ENCODE data around the gene PTTG1IP. TPM values are rescaled to one million over a fixed set of nuclear protein-coding genes. Genes with fewer than 3 reads are reported as not detected.

Gene PTTG1IP
- total RNA-seq, 1 experiment from 2014 or later, result 427 TPM

- in situ Hi-C loops (cut with HindIII; ENCODE audit: low pct_unique_long_range_greater_than_20kb, low sequenced_read_pairs), result no loop called here
- DNase-seq (ENCODE audit: low read depth), result no peak
Observed at GRCh38 chr21:44899768-44900558, 26.5 kb upstream of the PTTG1IP start.

- in situ Hi-C loops (cut with HindIII; ENCODE audit: low pct_unique_long_range_greater_than_20kb, low sequenced_read_pairs), result no loop called here
- DNase-seq (ENCODE audit: low read depth), result no peak
Observed at GRCh38 chr21:44898851-44899767, 25.6 kb upstream of the PTTG1IP start.

GRCh38 chr21:44898011-44898488 is 24.6 kb upstream of the PTTG1IP start:
- in situ Hi-C loops (cut with HindIII; ENCODE audit: low pct_unique_long_range_greater_than_20kb, low sequenced_read_pairs), result no loop called here
- DNase-seq (ENCODE audit: low read depth), result no peak

GRCh38 chr21:44897326-44898010 is 24.0 kb upstream of the PTTG1IP start:
- no peak for DNase-seq (ENCODE audit: low read depth)
- in situ Hi-C loops (cut with HindIII; ENCODE audit: low pct_unique_long_range_greater_than_20kb, low sequenced_read_pairs), result no loop called here

- DNase-seq (ENCODE audit: low read depth), result no peak
- in situ Hi-C loops (cut with HindIII; ENCODE audit: low pct_unique_long_range_greater_than_20kb, low sequenced_read_pairs), result no loop called here
Observed at GRCh38 chr21:44896561-44897286, 23.2 kb upstream of the PTTG1IP start.

DNA sequence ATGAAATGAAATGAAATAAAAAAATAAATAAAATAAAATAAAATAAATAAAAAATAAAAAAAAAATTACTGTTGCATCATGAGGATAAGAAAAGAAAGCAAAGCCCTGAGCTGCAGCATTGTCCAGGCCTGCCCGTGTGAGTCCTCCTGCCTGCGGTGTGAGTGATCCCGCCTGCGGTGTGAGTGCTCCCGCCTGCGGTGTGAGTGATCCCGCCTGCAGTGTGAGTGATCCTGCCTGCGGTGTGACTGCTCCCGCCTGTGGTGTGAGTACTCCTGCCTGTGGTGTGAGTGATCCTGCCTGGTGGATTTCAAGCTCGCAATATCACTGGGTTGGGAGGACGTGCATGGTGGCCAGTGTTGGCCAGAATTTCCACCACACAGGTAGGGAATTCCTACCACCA is 22.4 kb upstream of the PTTG1IP start:
- DNase-seq (ENCODE audit: low read depth), result no peak
- in situ Hi-C loops (cut with HindIII; ENCODE audit: low pct_unique_long_range_greater_than_20kb, low sequenced_read_pairs), result no loop called here

- DNase-seq (ENCODE audit: low read depth), result no peak
- in situ Hi-C loops (cut with HindIII; ENCODE audit: low pct_unique_long_range_greater_than_20kb, low sequenced_read_pairs), result no loop called here
Observed at GRCh38 chr21:44894687-44895302, 21.3 kb upstream of the PTTG1IP start.

GRCh38 chr21:44893948-44894656 is 20.6 kb upstream of the PTTG1IP start:
- in situ Hi-C loops (cut with HindIII; ENCODE audit: low pct_unique_long_range_greater_than_20kb, low sequenced_read_pairs), result no loop called here
- DNase-seq (ENCODE audit: low read depth), result no peak

DNA sequence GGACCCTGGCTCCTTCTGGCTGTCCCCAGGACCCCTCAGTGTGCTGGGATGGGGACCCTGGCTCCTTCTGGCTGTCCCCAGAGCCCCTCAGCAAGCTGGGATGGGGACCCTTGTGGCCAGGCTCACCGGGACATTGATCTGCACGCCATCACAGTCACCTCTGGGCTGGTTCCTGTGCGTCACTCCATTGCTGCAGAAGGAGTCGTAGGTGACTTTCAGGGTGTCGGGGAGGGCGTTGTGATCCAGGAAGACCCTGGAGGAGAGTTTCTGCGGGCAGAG is 19.7 kb upstream of the PTTG1IP start:
- in situ Hi-C loops (cut with HindIII; ENCODE audit: low pct_unique_long_range_greater_than_20kb, low sequenced_read_pairs), result no loop called here
- DNase-seq (ENCODE audit: low read depth), result no peak

DNA sequence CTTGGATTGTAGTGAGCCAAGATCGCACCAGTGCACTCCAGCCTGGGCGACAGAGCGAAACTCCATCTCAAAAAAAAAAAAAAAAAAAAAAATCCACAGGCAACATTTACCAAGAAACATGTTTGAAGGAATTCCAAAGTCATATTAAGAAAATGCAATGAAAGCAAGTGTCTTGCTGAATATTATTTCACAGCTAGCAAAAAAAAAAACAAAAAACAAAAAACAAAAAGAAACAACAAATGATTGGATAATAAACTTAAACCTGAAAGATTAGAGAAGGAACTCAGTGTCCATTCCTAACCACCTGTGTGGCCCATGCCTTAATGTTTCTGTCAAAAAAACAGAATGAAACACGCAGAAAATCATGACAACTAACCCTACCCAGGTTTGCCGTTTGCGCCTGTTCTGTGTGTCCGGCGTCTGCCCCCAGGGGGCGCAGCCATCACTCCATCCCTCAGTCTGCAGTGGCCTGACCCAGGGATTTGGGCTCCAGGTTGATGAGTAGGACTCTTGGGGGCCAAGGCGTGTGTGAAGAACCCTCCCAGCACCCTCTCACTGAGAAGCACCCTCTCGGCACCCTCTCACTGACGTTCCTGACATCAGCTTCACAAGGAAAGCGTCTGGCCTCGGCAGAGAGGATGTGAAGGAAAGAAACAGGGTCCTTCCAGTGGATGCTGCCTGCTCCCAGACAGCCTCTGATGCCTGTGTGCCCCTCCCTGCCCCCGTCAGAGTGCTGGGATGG is 19.2 kb upstream of the PTTG1IP start:
- no peak for DNase-seq (ENCODE audit: low read depth)
- in situ Hi-C loops (cut with HindIII; ENCODE audit: low pct_unique_long_range_greater_than_20kb, low sequenced_read_pairs), result no loop called here

DNA sequence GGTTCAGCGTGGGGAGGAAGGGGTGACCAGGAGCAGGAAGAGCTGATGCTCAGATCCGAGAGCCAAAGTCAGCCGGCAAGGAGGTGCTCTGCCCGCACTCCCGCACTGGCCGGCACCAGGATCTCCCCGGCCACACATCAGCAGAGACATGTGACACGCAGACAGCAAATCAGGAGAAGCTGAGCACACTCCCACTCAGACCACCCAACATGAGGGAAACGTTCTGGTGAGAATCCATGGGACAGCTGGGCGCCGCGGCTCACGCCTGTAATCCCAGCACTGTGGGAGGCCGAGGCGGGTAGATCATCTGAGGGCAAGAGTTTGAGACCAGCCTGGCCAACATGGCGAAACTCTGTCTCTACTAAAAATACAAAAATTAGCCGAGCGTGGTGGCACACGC is 18.6 kb upstream of the PTTG1IP start:
- no peak for DNase-seq (ENCODE audit: low read depth)
- in situ Hi-C loops (cut with HindIII; ENCODE audit: low pct_unique_long_range_greater_than_20kb, low sequenced_read_pairs), result no loop called here

DNA sequence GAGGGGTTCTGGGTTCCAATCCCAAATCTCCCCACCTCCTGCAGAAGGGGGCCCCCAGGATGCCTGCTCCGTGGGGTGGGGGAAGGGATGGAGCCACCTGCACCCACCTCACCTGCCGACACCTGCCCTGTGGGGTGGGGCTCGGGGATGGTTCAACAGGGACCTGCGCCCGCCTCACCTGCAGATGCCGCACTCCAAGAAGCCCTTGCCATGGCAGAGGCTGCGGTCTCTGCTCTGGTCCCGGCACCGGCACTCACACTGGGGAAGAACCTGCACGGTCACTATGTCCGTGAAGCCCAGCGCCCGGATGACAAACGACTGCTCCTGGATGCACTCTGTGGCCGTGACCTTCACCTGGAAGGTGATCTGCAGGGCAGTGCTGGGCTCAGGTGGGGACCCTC is 18.1 kb upstream of the PTTG1IP start:
- in situ Hi-C loops (cut with HindIII; ENCODE audit: low pct_unique_long_range_greater_than_20kb, low sequenced_read_pairs), result no loop called here
- no peak for DNase-seq (ENCODE audit: low read depth)

DNA sequence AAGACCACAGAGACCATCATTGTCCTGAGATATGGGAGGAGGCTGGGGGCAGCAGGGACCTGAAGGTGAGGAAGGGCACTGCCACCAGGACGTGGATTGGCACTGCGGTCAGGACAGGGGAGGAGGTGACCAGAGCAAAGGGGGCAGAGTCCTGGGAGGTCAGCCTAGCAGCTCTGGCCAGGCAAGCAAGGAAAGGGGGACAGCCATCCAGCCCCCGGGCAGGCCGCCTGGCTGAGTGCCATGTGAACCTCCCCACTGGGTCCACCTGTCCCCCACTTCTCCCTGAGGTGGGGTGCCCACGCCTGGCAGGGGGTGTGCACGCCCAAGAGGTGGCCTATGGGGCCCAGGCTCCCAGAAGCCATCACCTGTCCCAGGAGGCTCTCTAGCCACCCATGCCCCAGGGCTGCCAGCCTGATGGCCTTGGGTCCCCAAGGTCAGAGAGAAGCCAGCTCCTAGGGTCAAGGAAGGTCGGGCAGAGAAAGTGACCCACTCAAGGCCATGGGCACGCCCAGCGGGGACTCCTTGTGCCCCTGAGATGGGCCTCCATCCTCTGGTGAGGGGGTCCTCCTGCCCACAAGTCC is 17.6 kb upstream of the PTTG1IP start:
- in situ Hi-C loops (cut with HindIII; ENCODE audit: low pct_unique_long_range_greater_than_20kb, low sequenced_read_pairs), result no loop called here
- no peak for DNase-seq (ENCODE audit: low read depth)

GRCh38 chr21:44890338-44890931 is 16.9 kb upstream of the PTTG1IP start:
- no peak for DNase-seq (ENCODE audit: low read depth)
- in situ Hi-C loops (cut with HindIII; ENCODE audit: low pct_unique_long_range_greater_than_20kb, low sequenced_read_pairs), result no loop called here

- in situ Hi-C loops (cut with HindIII; ENCODE audit: low pct_unique_long_range_greater_than_20kb, low sequenced_read_pairs), result no loop called here
Observed at GRCh38 chr21:44889625-44890337, 16.3 kb upstream of the PTTG1IP start.

More at GRCh38 chr21:44889625-44890337, 16.3 kb upstream of the PTTG1IP start:
- no peak for DNase-seq (ENCODE audit: low read depth)

All from Caki2 (cell line).